H1 (cell line): ENCODE measurements around the gene CD84. TPM values are rescaled to one million over a fixed set of nuclear protein-coding genes. Genes with fewer than 3 reads are reported as not detected.

Source experiments
- CTCF ChIA-PET: fragments of 300-600 bp; sonication (Branson Sonifier 250); formaldehyde crosslinking; loops from one replicate; lab custom pipeline; 2021; ENCODE audit not compliant: partially characterized antibody; lab: Charles Lee
- POLR2A ChIA-PET: fragments of 300-600 bp; sonication (Branson Sonifier 250); formaldehyde crosslinking; loops from one replicate; lab custom pipeline; 2021; ENCODE audit warnings: inconsistent platforms; ENCODE audit not compliant: partially characterized antibody; lab: Charles Lee
- DNase-seq, 2 experiments: peaks; one replicate each; pipeline versions ENCODE4 v3.0.0 to v3.0.0-alpha.2; 2010 to 2022; ENCODE audit warnings: low spot score in 2 of 2, low read depth in 1 of 2, mixed read lengths in 1 of 2
- FAIRE-seq: peaks from 2 replicates; lab custom pipeline; 2011; peaks lifted over from hg19 to GRCh38; lab: Jason Lieb, UNC
- H2AFZ ChIP-seq: 2 replicates; pipeline ENCODE4 v1.8.1; 2012; ENCODE audit warnings: low read length, inconsistent platforms
- H2AK5ac ChIP-seq: 2 replicates; pipeline ENCODE4 v1.6.1; 2013; ENCODE audit warnings: low read depth, low read length
- H2BK120ac ChIP-seq: replicated peaks from 2 replicates; pipeline ENCODE3; 2013; ENCODE audit warnings: low read depth, low read length, inconsistent platforms
- H2BK12ac ChIP-seq: 2 replicates; pipeline ENCODE4 v1.6.1; 2013; ENCODE audit warnings: low read depth, low read length
- H2BK15ac ChIP-seq: 2 replicates; pipeline ENCODE4 v1.6.1; 2013; ENCODE audit warnings: low read length
- H2BK20ac ChIP-seq: 2 replicates; pipeline ENCODE4 v1.6.1; 2013; ENCODE audit warnings: low read length
- H2BK5ac ChIP-seq: 2 replicates; pipeline ENCODE4 v1.6.1; 2013; ENCODE audit warnings: low read depth, low read length
- H3K14ac ChIP-seq: 2 replicates; pipeline ENCODE4 v1.6.1; 2013; ENCODE audit warnings: inconsistent platforms; ENCODE audit not compliant: insufficient read length
- H3K18ac ChIP-seq: 2 replicates; pipeline ENCODE4 v1.6.1; 2013; ENCODE audit warnings: low read length; ENCODE audit errors: extremely low read depth
- H3K23ac ChIP-seq: 2 replicates; pipeline ENCODE4 v1.6.1; 2013; ENCODE audit warnings: inconsistent platforms; ENCODE audit not compliant: insufficient read length
- H3K23me2 ChIP-seq: 2 replicates; pipeline ENCODE4 v1.6.1; 2013; ENCODE audit warnings: low read depth, low read length
- H3K27ac ChIP-seq: 2 replicates; pipeline ENCODE4 v1.6.1; 2011; ENCODE audit warnings: low read depth, low read length, inconsistent platforms
- H3K27me3 ChIP-seq, 4 experiments: replicated peaks in 1 of 4; 1 replicate in 1 of 4; 2 replicates in 3 of 4; pipeline versions ENCODE4 v1.6.1 to v1.8.1; 2011 to 2013; ENCODE audit warnings: low read length in 3 of 4, mild to moderate bottlenecking in 3 of 4, inconsistent platforms in 2 of 4, mixed read lengths in 2 of 4, moderate library complexity in 1 of 4; ENCODE audit not compliant: control insufficient read depth in 3 of 4, insufficient read depth in 3 of 4; ENCODE audit errors: extremely low read depth in 1 of 4
- H3K36me3 ChIP-seq, 4 experiments: 2 replicates each; pipeline versions ENCODE4 v1.6.1 to v1.8.1; 2011 to 2013; ENCODE audit warnings: mild to moderate bottlenecking in 4 of 4, low read length in 3 of 4, moderate library complexity in 2 of 4, control low read depth in 1 of 4, inconsistent platforms in 1 of 4; ENCODE audit not compliant: insufficient read depth in 4 of 4, control insufficient read depth in 2 of 4
- H3K4ac ChIP-seq: replicated peaks from 2 replicates; pipeline ENCODE3; 2013; ENCODE audit warnings: low read length, low read depth, mixed read lengths, inconsistent platforms; ENCODE audit not compliant: insufficient read length
- H3K4me1 ChIP-seq, 4 experiments: replicated peaks in 1 of 4; 1 replicate in 1 of 4; 2 replicates in 3 of 4; pipeline versions ENCODE4 v1.6.1 to v1.8.1; 2011 to 2013; ENCODE audit warnings: low read length in 3 of 4, inconsistent platforms in 2 of 4, mixed read lengths in 1 of 4; ENCODE audit not compliant: insufficient read depth in 4 of 4, control insufficient read depth in 3 of 4
- H3K4me2 ChIP-seq, 2 experiments: 2 replicates each; pipeline versions ENCODE4 v1.6.1 to v1.8.1; 2011 to 2013; ENCODE audit warnings: low read depth in 2 of 2, low read length in 2 of 2, control low read depth in 1 of 2, inconsistent platforms in 1 of 2, mild to moderate bottlenecking in 1 of 2; ENCODE audit not compliant: insufficient read depth in 1 of 2
- H3K4me3 ChIP-seq, 4 experiments: fragments of 200-600, 300-600 bp in 1 of 4; sonication (generic), shearing (Covaris generic), sonication (Bioruptor Twin) in 1 of 4; 2 replicates each; pipeline versions ENCODE4 v1.5.1 to v1.8.1; 2011 to 2016; ENCODE audit warnings: low read length in 4 of 4, low read depth in 3 of 4, control low read depth in 2 of 4, inconsistent platforms in 2 of 4, mild to moderate bottlenecking in 2 of 4, mixed read lengths in 1 of 4, moderate library complexity in 1 of 4; ENCODE audit not compliant: insufficient read depth in 2 of 4; ENCODE audit errors: extremely low read depth in 1 of 4
- H3K56ac ChIP-seq: replicated peaks from 2 replicates; pipeline ENCODE3; 2013; ENCODE audit warnings: low read depth, mild to moderate bottlenecking, mixed read lengths, low read length, inconsistent platforms; ENCODE audit not compliant: insufficient read length
- H3K79me1 ChIP-seq: 2 replicates; pipeline ENCODE4 v1.6.1; 2013; ENCODE audit warnings: low read depth, low read length, control low read depth
- H3K79me2 ChIP-seq, 2 experiments: 2 replicates each; pipeline versions ENCODE4 v1.6.1 to v1.8.1; 2012 to 2013; ENCODE audit warnings: low read length in 2 of 2, mild to moderate bottlenecking in 2 of 2, inconsistent platforms in 1 of 2; ENCODE audit not compliant: insufficient read depth in 2 of 2, control insufficient read depth in 1 of 2
- H3K9ac ChIP-seq, 4 experiments: replicated peaks in 1 of 4; 1 replicate in 1 of 4; 2 replicates in 3 of 4; pipeline versions ENCODE4 v1.6.1 to v1.8.1; 2011 to 2013; ENCODE audit warnings: low read depth in 3 of 4, low read length in 3 of 4, control low read depth in 2 of 4, mild to moderate bottlenecking in 2 of 4, moderate library complexity in 2 of 4, inconsistent platforms in 1 of 4; ENCODE audit errors: extremely low read depth in 1 of 4
- H3K9me3 ChIP-seq, 2 experiments: 2 replicates each; pipeline versions ENCODE4 v1.6.1 to v1.8.1; 2012 to 2013; ENCODE audit warnings: mild to moderate bottlenecking in 2 of 2, moderate library complexity in 2 of 2, control low read depth in 1 of 2, inconsistent platforms in 1 of 2, low read depth in 1 of 2, low read length in 1 of 2, mixed read lengths in 1 of 2; ENCODE audit not compliant: insufficient read depth in 2 of 2
- H4K20me1 ChIP-seq, 2 experiments: replicated peaks in 1 of 2; 2 replicates each; pipeline versions ENCODE3 to v1.8.1; 2011 to 2013; ENCODE audit warnings: inconsistent platforms in 2 of 2, low read length in 2 of 2, mild to moderate bottlenecking in 1 of 2; ENCODE audit not compliant: insufficient read depth in 2 of 2, control insufficient read depth in 1 of 2
- H4K5ac ChIP-seq: 2 replicates; pipeline ENCODE4 v1.6.1; 2013; ENCODE audit warnings: low read length, low read depth, mixed read lengths, inconsistent platforms; ENCODE audit not compliant: insufficient read length
- H4K8ac ChIP-seq: 2 replicates; pipeline ENCODE4 v1.8.0; 2013; ENCODE audit warnings: mild to moderate bottlenecking, moderate library complexity, low read length, inconsistent platforms; ENCODE audit not compliant: insufficient read depth; ENCODE audit errors: extremely low read depth
- H4K91ac ChIP-seq: replicated peaks from 2 replicates; pipeline ENCODE3; 2013; ENCODE audit warnings: low read length, mixed read lengths, inconsistent platforms; ENCODE audit not compliant: insufficient read length
- ASH2L ChIP-seq: fragments of 200-600, 300-600 bp; sonication (generic); IDR thresholded peaks from one replicate; pipeline ENCODE4 v1.7.1; 2017; ENCODE audit warnings: low read length
- BACH1 ChIP-seq: IDR thresholded peaks from 2 replicates; pipeline ENCODE4 v1.6.1; 2012; ENCODE audit warnings: low read length, improper control_type of control experiment
- CEBPB ChIP-seq: IDR thresholded peaks from 2 replicates; pipeline ENCODE4 v1.6.1; 2012; ENCODE audit warnings: low read depth, low read length
- KDM1A ChIP-seq: fragments of 200-600, 300-600 bp; sonication (generic); IDR thresholded peaks from 2 replicates; pipeline ENCODE4 v1.7.1; 2016; ENCODE audit warnings: mild to moderate bottlenecking, low read length, borderline replicate concordance
- RBBP5 ChIP-seq: IDR thresholded peaks from 2 replicates; pipeline ENCODE4 v1.7.1; 2012; ENCODE audit warnings: low read depth, mild to moderate bottlenecking, inconsistent platforms, low read length, moderate library complexity, borderline replicate concordance
- SIX5 ChIP-seq: IDR thresholded peaks from 2 replicates; pipeline ENCODE4 v1.6.1; 2011; ENCODE audit warnings: mild to moderate bottlenecking, low read depth, low read length
- SP2 ChIP-seq: IDR thresholded peaks from 2 replicates; pipeline ENCODE4 v1.6.1; 2012; ENCODE audit warnings: mild to moderate bottlenecking, low read length, inconsistent platforms
- polyA plus RNA-seq, 7 experiments: library from polyadenylated mRNA; depleted of rRNA in 3 of 7; stranded (reverse) in 5 of 7; unstranded in 2 of 7; fragments of >200 nt in 5 of 7; fragments of 200-250 nt in 2 of 7; gene quantifications; 1 replicate in 5 of 7; 2 replicates in 1 of 7; 4 replicates in 1 of 7; pipeline versions ENCODE4 v1.2.1 to v1.2.3, GENCODE V29; 2011 to 2013; ENCODE audit warnings: missing spikeins in 2 of 7, mixed read lengths in 2 of 7
- total RNA-seq: library from RNA; stranded (reverse); fragmentation: NEBNext Ultra II Directional; extraction: Animal tissue kit (Norgen Biotek cat#: 25700); gene quantifications from 2 replicates; pipeline ENCODE4 v1.2.1, GENCODE V29; 2021

Gene CD84
- total and polyA plus RNA-seq, 2 of the 8 experiments (the other 6 are each of a cell fraction or from before 2014, with no cell fraction given), result not detected

GRCh38 chr1:160608941-160609340 is 29.6 kb upstream of the CD84 start:
- Histone ChIP-seq H4K91ac (no peak overlapping the region), H4K5ac (no peak overlapping the region), H2BK120ac (no peak overlapping the region), H3K4me1 (peaks cover 0 to 2% (median 0%) of the 10 kb centered on the region in 4 experiments; a peak in 1 of 7 replicates), H3K9me3 (no peaks in the 10 kb centered on the region), H2BK20ac (no peak overlapping the region), H4K20me1 (no peaks in the 10 kb centered on the region), H3K4me2 (no peak overlapping the region), H3K56ac (no peak overlapping the region), H3K23me2 (no peaks in the 10 kb centered on the region), H2BK5ac (no peak overlapping the region), H3K23ac (no peak overlapping the region), H3K27me3 (no peaks in the 10 kb centered on the region), H3K9ac (no peak overlapping the region), H3K27ac (no peak overlapping the region), H3K4me3 (no peak overlapping the region), H4K8ac (no peak overlapping the region), H2BK15ac (no peak overlapping the region), H3K79me1 (no peaks in the 10 kb centered on the region), H3K18ac (no peak overlapping the region), H3K36me3 (no peaks in the 10 kb centered on the region), H2AFZ (no peak overlapping the region), H2BK12ac (no peak overlapping the region), H3K4ac (no peak overlapping the region), H3K14ac (no peak overlapping the region), H2AK5ac (no peak overlapping the region), H3K79me2 (no peaks in the 10 kb centered on the region)
- TF ChIP-seq SP2 (no peak), ASH2L (no peak), KDM1A (no peak), SIX5 (no peak), BACH1 (no peak), CEBPB (no peak), RBBP5 (no peak)
- FAIRE-seq, result no peak
- ChIA-PET POLR2A (no interaction called here), CTCF (interaction anchor here (0.8 to 9.5 kb wide), 15 partner anchors 9 to 178 kb away, joined by 3 to 88 read pairs (median 7); no protein-coding TSS in a partner anchor)
- no peak for DNase-seq
